ELR (cell line): Measurements from ENCODE around the gene LRRFIP1.
"Not testable (repeated sequence)": the region's sequence is repeated elsewhere in the genome, so short reads cannot be mapped to it uniquely, and the experiment has no call there.

Experiments used
- DNase-seq: peaks from one replicate; pipeline ENCODE4 v3.0.0-alpha.2; 2015; ENCODE audit warnings: low read depth

LRRFIP1 gene, protein sequence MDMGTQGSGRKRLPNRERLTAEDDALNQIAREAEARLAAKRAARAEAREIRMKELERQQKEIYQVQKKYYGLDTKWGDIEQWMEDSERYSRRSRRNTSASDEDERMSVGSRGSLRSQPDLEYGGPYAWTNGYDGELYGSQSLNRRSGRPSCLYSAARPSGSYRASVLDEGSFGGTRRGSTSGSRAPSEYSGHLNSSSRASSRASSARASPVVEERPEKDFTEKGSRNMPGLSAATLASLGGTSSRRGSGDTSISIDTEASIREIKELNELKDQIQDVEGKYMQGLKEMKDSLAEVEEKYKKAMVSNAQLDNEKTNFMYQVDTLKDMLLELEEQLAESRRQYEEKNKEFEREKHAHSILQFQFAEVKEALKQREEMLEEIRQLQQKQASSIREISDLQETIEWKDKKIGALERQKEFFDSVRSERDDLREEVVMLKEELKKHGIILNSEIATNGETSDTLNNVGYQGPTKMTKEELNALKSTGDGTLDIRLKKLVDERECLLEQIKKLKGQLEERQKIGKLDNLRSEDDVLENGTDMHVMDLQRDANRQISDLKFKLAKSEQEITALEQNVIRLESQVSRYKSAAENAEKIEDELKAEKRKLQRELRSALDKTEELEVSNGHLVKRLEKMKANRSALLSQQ

DNA sequence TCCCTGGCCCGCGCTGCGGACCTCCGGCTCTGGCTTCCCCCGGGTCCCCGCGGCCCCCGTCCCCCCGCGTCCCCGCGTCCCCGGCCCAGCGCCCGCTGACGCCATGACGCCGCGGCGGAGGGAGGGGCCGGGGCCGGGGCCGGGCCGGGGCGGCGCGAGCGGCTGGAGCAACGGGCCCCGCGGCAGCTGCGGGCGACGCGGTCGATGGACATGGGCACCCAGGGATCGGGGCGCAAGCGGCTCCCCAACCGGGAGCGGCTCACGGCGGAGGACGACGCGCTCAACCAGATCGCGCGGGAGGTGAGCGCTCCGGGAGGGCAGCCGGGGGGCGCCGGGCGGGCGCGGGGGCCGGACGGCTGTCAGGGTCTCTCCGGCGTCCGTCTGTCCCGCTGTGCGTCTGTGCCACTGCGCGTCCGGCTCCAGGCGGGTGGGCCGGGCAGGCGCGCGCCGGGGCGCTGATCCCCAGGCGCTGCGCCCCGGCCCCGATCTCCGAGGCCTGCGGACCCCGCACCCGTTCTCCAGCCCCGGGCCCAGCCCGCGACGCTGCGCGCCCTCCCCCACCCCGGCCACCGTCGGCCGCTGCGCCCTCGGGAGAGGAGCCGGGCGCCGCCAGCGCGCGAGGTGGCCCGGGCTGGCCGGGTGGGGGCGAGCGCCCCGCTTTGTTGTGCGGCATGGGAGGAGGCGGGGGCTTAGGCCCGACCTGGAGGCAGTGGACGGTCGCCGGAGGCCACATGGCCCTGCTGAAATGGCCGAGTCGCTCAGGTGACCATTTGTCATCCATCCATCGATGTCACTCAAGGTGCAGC, at the start of gene LRRFIP1:
Gene LRRFIP1 (plus strand): TSS at position 147 of the 806 bp plus-strand sequence. CDS start 58 bp downstream, at position 205.
- peak; percentile 57 for DNase-seq

DNA sequence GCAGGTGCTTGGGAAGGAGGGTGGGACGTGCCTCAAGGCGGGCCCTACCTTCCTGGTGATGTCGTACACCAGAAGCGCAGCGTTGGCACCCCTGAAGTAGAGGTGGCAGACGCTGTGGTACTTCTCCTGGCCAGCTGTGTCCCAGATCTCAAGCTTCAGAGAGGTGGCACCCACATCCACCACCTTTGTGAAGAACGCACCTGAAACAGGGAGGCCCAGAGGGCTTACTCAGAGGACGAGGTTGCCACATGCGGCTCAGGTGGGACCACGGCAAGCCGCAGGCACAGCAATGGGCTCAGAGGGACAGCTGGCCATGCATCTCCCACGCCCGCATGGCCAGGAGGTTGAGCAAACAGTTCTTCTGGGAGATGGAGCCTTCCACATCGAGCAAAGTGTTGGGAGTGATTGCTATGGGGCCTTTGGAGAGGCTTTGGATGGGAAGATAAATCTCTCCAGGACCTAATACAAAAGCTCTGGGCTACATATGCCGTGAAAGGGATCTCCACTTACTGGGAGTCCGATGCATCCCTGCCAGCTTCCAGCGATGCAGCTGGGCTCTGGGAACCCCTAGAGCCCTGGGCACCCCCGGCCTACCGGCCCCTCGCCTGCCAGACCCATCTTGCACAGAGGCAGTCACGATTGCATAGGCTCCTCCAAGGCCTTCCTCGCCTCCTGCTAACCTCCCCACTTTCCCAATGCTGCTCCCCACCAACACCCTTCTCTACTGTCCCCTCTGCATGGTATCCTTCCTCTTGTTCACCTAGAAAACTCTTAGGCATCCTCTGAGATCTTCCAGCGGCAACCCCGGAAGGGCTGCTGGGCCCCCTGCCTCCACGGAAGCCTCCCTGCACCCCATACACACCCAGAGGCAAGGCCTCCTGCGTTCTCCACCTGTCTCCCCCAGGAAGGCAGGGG, 49.2 kb upstream of the LRRFIP1 start:
- no peak for DNase-seq

DNA sequence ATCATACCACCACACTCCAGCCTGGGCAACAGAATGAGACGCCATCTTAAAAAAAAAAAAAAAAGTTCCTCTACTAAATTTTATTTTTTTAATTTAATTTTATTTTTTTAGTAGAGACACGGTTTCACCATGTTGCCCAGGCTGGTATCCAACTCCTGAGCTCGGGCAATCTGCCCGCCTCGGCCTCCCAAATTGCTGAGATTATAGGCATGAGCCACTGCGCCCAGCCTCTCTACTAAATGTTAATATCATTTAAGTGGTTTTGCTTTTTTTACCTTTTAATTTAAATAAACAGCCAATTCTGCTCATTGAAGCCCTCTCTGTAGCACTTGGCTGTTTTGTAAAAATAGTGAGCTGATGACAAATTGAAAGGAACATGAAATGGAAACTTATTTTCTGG, 46.1 kb upstream of the LRRFIP1 start:
- DNase-seq = no peak

DNA sequence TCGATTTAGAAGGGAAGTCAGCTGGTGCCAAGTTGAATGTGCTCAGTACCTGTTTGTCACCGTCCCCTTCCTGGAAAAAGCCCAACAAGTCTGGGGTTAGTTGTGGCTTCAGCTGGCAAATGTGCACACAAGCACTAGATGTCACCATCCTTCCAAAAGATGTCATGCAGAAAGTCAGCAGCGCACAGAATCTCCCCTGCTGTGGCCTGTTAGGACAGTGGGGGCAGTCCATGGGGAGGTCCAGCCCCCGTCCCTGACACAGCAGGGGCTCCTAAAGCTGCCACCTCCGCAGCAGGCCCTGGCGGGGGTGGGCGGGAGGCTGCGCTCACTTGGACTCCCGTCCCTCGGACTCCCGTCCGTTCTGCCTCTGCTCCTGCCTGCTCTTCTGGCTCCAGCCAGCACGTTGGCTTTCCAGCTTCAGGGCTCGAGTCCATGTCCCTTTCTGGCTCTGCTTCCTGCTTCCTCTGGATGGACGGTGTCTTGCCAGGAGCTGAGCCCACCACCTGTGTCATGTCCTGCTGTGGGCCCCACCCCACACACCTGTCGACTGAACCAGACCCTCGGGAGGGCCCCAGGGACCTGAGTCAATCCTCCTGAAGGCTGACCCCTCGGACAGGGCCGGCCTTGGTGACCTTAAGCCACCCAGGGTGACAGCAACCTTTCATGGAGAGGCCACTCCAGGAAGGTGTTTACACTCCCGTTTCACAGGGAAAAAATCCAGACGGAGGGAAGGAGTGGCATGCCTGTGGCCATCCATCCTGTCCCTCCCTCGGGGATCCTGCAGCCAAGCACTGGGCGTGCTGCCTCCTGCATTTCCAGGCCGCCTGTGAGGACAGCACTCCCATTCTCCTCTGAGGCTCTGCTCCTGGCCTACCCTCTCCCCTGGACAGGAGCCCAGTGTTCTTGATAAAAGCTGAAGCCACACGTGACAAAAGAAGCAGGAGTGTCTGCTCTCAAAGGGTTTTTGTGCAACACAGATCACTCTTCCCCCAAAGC, 45.3 kb upstream of the LRRFIP1 start:
- peak; percentile 66 for DNase-seq

DNA sequence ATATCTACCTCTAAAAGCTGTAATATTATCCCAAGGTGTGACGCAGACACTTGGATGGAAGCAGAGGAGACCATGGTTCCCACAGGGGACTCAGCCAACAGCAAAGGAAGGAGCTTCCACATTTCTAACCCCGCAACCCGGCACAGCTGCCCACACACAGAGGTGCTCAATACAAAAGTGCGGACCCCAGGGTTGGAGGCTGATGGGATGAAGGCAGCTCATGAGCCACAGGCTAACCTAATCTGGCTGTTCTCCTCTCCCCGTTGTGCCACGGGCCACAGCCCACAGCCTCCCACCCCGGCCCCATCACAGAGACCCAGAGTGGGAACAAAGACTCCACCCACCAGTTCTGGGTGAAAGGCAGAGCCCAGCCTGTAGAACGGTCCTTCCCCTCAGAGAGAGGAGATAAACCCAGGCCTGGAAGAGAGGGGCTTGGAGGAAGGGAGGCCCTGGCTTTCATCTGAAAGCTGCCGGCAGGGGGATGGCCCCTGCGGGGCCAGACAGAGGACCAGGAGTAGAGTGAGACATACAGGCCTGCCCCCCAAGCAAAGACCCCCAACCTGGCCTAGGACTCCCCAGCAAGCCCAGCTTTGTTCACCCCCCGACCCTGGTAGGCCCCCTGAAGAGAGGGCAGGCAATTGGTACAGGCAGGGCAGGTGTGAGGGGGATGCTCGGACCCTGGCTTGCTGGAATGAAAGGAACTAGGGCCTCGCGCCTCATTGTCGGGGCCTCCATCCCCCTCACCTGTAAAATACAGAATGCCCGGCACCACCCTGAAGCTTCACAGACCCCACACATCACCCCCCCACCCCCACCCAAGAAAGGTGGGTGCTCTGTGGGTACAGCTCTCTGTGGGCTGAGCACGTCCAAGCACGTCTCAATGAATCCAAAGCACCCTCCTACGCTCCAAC, 43.7 kb upstream of the LRRFIP1 start:
- no peak for DNase-seq

DNA sequence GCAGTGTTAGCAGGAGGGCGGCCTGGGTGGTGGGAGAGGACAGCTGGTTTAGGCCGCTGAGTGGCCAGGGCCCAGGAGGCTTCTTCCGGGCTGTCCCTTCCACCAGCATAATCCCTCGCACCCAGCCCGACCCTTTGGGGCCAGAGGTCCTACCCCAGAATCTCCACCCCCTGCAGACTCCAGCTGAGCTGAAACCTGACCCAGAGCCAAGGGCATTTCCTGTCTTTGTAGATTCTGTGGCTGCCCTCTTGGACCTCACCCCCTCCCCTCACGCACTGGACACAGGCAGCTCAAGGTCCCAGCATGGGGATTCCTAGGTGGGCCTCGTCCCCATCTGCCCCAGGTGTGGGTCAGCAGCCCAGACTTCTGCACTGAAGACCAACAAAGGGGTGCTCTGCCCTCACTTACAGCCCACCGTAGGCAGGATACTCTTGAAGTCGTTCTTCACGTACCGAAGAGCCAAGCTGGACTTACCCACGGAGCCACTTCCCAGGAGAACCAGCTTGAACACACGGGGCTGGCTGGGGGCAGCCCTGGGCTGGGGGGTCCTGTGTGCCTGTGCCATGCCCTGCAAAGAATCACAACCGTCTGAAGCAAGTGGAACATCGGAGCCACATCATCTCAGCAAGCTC, 41.7 kb upstream of the LRRFIP1 start:
- no peak for DNase-seq

DNA sequence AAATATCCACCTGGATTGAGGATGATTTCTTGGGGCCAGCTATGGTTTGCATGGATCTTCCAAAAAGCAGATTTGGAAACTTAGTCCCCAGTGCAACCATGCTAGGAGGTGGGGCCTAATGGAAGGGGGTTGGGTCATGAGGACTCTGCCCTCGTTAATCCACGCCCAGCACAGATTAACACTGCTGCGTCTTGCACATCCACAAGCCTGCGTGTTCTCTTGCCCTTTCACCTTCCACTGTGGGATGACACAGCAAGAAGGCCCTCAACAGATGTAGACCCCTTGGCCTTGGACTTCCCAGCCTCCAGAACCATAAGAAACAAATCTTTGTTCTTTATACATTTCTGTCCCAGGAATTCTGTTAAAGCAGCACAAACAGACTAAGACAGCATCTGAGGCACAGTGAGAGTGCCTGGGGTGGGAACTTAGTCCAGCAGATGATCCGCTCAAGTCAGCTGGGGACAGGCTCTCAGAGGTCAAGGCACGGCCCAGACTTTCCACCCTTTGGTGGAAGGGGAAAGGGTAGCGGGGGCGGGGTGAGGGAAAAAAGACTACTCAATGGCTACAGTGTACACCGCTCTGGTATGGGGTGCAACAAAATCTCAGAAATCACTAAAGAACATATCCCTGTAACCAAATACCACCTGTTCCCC, 39.2 kb upstream of the LRRFIP1 start:
- no peak for DNase-seq

DNA sequence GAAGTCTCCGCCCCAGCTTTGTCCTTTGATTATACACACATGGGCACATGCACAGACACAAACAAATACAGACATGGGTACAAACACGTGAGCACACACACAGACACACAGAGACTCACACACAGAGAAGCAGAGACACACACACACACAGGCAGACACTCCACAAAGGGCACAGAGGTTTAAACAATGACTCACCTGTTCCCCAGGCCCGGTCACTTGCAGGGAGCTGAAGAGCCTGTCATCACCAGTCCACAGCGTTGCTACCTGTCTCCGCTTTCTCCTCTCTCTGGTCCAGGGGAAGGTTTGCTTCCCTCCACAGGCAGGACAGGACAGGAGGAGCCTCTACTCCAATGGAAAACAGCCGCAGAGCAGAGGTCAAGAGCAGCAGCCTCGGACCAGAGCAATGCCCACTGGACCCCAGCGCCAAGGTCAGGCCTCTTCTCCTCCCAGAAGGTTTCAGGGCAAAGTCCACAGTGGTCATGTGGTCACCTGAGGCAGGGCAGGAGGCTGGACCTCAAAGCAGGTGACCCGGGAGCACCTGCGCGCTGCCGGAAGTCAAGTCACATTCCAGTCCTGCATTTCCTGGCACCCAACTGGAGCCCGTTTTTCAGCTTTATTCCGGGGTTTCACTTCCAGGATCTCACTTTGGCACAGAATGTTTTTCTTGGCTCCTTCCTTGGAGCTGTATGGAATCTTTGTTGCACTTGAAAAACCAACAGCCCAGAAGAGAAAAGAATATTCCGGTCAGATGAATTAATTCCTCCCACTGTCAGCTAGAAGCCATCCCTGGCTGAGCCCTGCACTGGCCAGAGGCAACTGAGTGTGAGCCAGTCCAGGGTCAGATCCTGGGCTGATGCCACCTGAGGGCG, 36.9 kb upstream of the LRRFIP1 start, which contains the start of gene RAB17:
Gene RAB17 (minus strand): TSS at position 463 of the 869 bp plus-strand sequence. CDS start 4,580 bp downstream, outside the sequence.
- peak; percentile 50 for DNase-seq

DNA sequence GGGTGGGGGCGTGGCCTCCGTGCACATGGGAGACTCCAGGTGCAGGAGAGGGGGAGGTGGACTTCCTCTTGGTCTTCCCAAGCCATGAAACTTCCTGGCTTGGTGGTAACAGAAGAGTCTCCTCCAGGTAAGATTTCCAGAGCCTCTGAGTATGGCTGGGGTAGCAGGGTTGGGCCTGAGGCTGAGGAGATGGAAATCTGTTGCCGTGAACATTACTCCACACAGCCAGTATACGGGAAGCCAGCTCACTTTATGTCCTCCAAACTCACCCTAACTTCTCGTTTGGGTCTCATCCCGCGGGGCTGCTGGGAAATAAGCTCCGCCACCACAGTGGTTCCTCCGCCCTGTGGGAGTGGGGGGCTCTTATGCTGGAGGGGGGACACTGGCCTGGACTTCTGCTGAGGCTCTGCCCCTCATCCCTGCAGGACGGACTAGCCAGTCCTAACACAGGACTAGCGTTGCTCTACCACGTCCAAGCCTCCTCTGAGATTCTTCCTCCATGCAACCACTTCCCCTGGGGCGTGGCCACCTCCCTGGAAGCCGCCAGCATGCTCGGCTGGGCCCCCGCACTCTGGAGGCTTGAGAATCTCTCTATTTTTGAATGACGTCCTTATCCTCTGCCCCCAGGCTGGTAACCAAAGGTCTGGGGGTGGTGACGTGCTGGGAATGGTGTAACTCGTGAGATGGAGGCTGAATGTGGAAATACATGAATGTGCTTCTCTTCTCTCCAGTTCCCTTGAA, 36.1 kb upstream of the LRRFIP1 start:
- no peak for DNase-seq

DNA sequence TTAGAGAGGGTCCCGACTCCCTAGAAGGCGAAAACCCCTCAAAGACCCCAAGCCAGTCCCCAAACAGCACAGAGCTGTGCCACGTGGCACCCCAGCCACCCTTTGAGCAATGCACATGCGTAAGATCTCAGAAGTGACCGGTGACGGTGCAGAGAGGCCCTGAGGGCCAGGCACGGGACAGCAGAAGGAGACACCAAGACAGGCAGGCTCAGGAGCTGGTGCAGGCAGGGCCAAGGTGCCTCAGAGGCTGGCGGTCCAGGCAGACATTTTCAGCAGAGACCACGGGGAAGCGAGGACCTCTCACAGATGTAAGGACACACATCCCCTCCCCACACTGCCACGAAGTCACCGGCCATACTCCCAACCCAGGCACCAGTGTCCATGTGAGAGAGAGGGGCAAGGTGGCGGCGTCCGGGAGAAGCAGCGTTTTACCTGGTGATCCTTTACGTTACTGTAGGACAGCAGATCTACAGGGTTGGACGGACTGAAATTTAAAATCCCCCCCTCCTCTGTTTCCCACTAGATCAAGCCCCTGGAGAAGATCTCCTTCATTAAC, 34.9 kb upstream of the LRRFIP1 start:
- DNase-seq = no peak

DNA sequence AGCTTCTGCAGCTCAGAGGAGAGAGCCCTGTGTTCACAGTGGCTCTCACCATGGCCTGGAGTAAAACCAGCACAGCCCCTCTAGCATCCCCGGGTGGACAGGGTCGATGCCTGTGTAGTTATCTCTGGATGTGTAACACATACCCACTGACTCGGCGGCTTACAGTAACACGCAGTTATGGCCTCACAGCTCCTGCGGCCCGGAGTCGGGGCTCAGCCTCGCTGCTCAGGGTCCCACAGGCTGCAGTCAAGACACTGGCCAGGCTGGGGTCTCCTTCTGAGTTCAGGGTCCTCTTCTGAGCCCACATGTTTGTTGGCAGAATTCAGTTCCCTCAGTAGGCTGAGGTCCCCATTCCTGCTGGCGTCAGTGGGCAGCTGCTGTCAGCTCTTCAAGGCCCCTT, 34.4 kb upstream of the LRRFIP1 start:
- no peak for DNase-seq

DNA sequence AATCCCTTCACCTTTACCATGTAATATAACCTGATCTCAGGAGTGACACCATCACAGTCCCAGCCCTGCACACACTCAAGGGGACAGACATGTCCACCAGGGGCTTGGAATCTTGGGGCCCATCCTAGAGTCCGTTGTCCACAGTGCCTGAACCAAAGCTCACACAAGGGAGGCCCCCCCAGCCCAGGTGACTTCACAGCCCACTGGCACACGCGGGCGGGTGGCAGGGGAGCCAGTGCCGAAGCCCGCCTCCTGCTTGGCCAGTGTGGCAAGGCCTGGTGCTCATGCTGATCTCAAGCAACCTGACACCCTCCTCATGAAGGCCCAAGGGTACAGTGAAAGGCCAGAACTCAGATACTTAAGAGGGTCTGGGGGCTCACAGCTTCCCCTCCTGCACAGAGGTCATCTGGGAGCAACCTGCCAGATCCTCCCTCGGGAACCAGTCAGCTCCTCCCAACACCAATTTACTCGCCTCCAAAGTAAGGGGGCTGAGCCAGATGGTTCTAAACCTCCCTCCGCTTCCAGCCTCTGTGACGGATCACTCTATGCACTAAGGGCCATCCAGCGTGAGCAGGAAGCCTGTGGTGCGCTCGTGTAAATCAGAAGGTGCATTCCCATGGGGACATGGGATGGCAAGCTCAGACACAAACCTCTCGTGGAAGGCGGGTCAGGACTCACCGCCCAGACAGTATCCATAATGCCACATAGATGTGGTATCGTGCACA, 33.6 kb upstream of the LRRFIP1 start:
- DNase-seq = no peak

DNA sequence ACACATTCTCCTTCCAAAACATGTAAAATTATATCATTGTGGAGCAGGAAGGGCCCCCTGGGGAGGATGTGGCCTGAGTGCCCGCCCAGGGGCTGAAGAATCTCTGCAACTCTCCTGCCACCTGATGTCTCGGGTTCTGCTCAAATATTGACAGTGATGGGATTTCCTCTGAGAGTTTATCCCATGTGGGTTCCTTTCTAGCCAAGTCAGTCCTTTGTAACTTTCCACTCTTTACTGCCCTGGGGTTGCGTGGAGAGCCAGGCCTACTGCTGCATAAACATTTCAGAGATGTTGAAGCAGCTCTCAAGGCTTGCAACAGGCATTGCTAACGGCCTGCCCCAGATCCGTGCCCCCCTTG, 32.9 kb upstream of the LRRFIP1 start:
- no peak for DNase-seq

DNA sequence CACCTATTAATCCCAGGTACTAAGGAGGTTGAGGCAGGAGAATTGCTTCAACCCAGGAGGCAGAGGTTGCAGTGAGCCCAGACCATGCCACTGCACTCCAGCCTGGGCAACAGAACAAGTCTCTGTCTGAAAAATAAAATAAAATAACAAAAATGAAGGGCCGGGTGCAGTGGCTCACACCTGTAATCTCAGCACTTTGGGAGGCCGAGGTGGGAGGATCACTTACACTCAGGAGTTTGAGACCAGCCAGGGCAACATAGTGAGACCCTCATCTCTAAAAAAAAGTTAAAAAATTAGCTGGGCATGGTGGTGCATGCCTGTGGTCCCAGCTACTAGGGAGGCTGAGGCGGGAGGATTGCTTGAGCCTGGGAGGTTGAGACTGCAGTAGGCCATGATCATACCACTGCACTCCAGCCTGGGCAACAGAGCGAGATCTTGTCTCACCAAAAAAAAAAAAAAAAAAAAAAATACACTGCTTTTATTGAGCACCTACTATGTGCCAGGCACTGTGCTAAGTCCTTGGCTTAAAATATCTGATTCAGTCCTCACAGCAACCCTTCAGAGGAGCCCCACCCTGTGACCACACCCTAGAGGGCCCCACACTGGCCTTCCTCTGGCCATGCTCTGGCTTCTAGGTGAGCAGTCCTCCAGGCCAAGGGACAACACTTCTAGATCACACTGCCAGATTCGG, 31.4 kb upstream of the LRRFIP1 start:
- not testable (repeated sequence) for DNase-seq
